LHCN-M2 (cell line): ENCODE results near the gene MRPL47. TPM values are rescaled to one million over a fixed set of nuclear protein-coding genes. Genes with fewer than 3 reads are reported as not detected.
"Not testable (repeated sequence)": the region's sequence is repeated elsewhere in the genome, so short reads cannot be mapped to it uniquely, and the experiment has no call there.

Experiments
- DNase-seq: peaks from one replicate; pipeline ENCODE4 v3.0.0-alpha.2; 2012; ENCODE audit warnings: low read depth
- polyA plus RNA-seq: library from polyadenylated mRNA; unstranded; fragments of >200 nt; gene quantifications from one replicate; pipeline ENCODE4 v1.2.1, GENCODE V29; 2012; ENCODE audit warnings: missing spikeins
- total RNA-seq: library from RNA; depleted of rRNA; stranded (reverse); fragments of >200 nt; gene quantifications from 2 replicates; pipeline ENCODE4 v1.2.3, GENCODE V29; 2014; rRNA removed

MRPL47 gene
- total RNA-seq, result 33.8 and 41.8 TPM in 2 replicates
- polyA plus RNA-seq, result 43.4 TPM

DNA sequence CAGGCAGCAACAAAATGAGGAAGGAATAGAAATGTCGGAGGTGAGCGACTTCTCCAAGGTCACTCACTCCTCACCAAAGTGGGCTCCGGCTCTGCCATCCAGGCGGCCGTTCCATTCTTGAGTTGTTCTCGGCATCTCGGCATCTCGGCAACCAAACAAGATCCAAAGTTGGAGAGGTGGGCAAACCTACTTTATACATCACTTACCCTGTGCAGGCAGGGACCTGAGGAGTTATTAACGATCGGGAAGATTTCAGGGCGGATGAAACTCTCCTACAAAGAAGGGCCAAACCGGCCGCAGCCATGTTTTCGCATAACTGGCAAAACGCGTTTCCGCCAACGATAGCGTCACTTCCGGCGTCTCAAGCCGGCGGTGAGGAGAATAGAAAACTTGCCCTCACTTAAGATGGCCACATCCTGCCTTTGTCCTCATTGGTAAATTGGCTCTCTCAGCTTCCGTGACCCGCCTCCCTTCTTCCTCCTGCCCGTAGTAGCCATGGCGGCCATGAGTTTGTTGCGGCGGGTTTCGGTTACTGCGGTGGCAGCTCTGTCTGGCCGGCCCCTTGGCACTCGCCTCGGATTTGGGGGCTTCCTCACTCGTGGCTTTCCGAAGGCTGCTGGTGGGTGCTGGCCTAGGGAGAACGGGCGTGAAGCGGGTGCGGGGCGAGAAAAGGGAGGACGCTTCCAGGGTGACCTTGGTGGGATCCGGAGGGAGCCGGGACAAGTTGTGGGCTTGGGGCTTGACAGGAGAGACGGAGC lies at the start of gene MRPL47, which contains the start of gene NDUFB5:
Gene MRPL47 (minus strand): TSS at position 318 of the 758 bp plus-strand sequence. CDS start 14 bp downstream, at position 304.
Gene NDUFB5 (plus strand): TSS at position 474 of the 758 bp plus-strand sequence. CDS start 22 bp downstream, at position 496.
- DNase-seq, result peak; percentile 94

DNA sequence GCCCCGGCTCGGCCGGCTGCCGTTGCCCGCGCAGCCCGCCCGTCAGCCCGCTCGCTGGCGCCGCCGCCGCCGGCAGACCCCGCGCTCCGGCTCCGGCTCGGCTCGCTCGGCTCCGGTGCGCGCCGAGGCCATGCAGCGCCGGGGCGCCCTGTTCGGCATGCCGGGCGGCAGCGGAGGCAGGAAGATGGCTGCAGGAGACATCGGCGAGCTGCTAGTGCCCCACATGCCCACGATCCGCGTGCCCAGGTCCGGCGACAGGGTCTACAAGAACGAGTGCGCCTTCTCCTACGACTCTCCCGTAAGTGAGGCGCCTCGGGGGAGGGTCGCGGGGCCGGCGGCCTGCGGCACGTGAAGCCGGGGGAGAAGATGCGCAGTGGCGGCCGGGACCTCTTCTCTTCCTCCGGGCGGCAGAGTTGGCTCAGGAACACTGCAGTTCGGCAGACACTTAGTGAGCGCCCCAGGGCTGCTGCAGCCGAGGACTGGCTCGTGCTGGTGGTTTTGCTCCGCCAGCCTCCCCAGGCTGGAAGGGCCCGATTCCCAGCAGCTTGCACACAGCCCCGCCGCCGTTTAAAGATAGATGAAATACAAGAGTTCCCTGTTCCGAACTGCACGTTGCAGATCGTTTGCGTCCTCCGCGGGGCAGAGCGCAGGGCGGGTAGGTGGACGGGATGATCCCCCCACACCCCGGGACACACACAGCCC lies 48.8 kb upstream of the MRPL47 start:
- peak; percentile 77 for DNase-seq

DNA sequence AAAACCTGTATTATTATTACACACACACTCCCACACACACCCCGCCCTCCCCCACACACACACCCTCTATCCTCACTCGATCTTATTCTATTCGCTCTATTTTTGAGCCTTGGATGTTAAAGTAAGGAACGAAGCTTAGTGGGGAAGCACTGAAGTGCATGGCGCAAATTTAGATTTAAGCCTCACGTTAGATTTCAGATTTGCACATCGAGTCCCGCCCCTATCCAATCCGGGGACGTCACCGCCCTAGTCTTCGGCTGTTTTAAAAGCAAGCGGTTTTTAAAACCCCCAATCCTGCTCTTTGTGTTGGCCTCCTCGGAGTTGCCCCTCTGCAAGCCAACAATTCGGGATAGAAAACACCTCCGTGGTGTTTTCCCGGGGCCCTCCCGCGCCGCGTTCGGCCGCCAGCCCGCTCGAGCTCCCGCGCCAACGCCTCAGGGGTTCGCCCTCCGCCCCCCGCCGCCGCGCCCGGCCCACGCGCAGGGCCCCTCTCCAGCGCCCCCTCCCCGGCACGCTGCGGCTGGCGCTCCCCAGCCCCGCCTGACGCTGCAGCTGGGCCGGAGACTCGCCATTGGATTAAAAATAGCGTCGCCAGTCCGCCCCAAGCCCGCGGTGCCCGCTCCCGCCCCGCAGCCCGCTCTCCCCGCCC lies 48.1 kb upstream of the MRPL47 start, which contains the start of gene USP13:
Gene USP13 (plus strand): TSS at position 594 of the 649 bp plus-strand sequence. CDS start 186 bp downstream, outside the sequence.
- DNase-seq, result peak; percentile 89

DNA sequence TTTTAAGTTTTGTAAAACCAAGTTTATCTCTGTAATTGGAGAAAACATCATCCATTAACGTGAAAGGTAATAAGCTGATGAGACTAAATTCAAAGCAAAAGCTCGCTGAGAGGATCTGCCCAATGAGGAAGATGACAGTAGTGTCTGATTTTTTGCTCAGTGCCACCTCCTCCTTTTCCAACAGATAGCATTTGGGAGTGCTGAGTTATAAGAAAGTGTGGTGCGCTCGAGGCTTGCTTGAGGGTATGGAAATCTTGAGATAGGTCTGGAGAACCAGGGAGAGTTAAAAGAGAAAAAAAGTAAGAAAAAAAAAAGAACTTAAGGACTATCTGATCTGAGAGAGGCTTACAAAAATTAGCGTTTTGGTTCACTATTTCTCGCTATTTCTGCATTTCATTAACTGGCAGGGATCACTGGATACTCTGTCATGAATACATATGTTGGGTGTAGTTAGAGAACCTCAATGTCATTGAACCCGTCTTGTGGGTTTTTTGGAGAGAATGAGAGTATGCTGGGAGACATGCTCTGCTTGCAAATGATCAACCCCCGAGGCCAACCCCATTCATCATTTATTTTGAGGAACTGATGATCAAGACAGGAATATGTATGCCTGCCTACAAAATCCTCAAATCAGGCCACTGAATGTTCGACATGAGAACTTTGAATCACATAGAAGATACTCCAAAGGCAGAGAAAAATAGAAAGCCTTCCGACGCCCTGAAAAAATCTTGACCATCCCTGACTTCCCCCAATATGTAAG lies 47.4 kb upstream of the MRPL47 start:
- DNase-seq, result peak; percentile 9

DNA sequence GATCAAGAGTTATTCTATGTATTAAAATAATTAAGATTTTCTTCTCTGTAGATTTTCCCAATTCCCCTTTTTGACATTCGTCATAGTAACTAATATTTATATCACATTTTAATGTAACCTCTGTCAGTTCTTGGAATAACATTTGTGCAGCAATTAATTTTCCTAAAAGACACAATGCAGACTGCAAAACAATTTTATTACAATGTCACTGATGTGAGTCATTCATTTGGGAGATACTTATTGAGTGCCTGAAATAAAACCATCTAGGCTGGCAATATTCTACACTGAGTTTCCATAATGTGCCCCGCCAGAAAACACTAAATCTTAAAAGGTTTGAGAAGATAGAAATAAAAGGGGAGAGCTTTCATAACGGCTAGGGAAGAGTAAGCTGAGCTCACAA lies 41.7 kb upstream of the MRPL47 start:
- DNase-seq, result peak; percentile 10

DNA sequence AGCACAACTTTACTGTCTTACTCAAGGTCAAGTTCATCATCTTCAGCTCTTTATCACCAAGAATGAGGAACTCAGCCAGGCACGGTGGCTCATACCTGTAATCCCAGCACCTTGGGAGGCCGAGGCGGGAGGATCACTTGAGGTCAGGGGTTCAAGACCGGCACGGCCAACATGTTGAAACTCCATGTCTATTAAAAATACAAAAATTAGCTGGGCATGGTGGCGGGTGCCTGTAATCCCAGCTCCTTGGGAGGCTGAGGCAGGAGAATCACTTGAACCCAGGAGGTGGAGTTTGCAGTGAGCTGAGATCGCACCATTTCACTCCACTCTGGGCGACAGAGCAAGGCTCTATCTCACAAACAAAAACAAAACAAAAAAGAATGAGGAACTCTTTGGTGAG lies 39.4 kb upstream of the MRPL47 start:
- DNase-seq, result not testable (repeated sequence)

DNA sequence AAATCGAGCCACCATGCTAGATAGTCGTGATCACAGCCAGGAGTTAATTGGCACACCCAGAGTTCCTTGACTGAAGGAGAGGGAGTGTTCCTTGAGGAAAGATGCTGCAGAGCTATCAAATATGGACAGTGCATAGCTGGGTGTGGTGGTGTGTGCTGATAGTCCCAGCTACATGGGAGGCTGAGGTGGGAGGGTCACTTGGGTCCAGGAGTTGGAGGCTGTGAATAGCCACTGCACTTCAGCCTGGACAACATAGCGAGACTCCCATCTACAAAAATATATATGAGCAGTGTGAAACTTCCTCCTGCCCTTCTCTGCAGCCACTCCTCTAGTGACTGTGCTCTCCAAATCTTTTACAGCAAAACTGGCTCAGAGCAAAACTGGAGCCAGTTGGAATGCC lies 38.4 kb upstream of the MRPL47 start:
- no peak for DNase-seq

DNA sequence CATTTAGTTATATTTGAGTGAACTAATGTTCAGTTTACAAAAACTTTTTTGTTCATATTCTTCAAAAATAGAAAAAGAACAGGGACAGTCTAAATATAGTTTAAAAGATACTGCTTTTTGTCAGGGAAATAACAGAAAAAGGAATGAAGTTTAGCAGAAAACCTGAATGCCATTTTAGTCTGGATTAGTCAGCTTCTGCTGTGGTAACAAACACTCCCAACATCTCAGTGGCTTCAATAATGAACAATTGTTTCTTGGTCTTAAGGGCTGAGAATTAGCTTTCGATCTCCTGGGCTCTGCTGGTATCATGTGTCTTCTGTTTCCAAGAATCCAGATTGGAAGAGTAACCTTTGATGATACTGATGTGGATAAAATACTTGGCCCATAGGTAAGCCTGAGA lies 36.0 kb upstream of the MRPL47 start:
- no peak for DNase-seq

DNA sequence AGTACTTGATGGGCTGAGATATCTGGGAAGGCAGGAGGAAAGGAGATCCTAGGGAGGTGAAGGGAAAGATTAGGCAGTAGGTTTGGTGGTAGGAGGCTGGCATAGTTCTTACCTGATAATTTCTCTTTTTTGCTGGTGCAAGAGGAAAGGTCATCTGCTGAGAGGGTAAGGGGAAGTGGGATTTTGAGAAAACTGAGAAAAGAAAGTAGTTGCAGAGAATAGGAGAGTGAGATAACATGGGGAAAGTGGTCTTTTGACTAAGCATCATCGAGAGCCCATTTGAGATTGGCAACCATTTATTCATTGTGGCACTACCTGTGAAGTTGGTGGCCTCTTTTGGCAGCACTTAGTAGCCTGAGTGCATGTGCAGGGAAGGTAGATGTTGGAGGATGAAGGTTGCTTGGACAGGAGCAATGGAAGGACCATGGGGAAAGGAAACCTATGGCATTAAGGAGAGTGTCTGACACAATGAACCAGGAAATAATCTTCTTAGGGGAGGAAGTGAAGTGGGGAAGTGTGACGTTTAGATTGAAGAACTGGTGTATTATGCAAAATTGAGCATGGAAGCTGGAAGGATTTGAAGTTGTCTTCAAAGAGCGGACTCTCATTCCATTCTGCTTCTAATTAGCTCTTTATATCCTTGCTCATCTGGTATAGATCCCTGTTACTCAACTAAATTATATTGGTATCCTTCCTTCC lies 26.5 kb upstream of the MRPL47 start:
- no peak for DNase-seq

DNA sequence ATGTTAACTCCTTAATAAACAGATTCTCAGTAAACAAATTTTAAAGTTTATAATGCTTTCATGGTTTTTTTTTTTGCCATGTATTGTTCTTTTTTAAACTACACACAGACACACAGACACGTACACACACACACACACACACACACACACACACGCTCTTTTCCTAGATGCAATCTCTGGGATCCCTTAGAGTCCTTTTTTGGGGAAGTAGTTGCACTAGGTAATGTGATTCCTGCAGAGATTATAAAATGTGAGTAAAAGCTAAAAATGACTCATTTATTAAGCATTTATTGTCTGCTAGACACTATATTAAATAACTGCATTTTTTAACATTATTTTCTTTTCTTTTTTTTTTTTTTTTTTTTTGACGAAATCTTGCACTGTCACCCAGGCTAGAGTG lies 20.0 kb upstream of the MRPL47 start:
- DNase-seq, result peak; percentile 46

DNA sequence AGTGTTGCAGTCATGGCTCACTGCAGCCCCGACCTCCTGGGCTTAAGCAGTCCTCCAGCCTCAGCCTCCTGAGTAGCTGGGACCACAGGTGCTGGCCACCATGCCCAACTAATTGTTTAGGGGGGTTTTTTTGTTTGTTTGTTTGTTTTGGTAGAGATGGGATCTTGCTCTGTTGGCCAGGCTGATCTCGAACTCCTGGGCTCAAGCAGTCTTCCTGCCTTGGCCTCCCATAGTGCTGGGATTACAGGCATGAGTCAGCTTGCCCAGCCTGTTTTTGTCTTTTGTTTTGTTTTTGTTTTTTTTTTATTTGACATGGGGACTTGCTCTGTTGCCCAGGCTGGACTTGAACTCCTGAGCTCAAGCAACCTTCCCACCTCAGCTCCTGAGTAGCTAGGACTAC lies 17.6 kb upstream of the MRPL47 start:
- no peak for DNase-seq

DNA sequence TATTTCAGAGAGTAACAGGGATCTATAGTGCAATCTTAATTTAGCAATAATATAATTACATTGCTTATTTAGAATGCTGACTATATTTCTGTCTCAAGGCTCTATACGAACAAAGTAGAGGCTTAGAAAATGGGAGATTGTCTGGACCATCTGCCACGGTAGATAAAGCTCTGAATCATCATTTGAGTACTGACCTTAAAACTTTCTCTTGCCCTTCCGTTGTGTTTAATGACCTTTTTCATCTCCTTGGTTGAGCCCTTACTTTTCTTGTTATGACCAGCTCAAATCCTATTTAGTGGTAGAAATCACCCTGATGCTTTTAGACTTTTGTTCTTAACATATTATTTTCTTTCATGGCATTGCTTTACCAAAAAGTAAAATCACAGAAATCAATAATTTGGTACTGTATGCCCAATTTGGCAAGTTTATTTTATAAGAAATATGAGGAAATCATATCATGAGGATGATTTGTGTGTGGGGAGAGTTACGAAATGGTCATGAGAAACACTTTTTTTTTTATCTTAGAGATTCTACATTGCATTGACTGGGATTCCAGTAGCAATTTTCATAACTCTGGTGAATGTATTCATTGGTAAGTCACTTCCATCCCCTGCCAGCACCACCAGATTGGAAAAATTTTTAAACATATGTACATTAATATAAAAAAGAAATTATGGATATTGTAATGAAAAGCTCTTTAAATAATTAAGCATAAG lies 11.2 kb upstream of the MRPL47 start:
- DNase-seq, result peak; percentile 58

DNA sequence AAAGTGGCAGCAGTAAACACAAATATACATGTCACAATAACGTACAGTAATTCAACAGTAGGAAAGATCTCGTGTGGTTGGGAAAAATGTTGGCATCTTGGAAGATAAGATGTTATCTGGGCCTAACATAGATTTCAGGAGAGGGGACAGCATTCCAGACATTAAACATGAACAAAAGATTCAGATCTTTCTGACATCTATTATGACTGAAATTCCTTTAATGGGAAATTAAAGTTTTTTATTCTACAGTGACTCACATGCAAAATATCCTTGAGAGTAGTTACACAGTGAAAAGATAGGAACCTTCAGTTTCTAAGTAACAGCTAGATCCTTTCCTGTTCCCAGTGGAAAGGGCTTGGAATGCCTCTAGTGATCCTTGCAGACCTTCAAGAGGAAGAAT lies 9.4 kb upstream of the MRPL47 start:
- DNase-seq, result peak; percentile 45

DNA sequence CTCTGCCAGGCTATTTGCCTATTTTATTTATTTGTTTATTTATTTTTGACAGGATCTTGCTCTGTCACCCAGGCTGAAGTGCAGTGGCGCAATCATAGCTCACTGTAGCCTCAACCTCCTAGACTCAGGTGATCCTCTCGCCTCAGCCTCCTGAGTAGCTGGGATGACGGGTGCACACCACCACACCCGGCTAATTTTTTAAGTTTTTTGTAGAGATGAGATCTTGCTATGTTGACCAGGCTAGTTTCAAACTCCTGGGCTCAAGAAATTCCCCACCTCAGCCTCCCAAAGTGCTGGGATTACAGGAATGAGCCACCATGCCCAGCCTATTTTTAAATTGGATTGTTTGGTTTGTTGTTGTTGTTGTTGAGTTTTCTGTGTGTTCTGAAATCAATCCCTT lies 5.6 kb upstream of the MRPL47 start:
- DNase-seq, result no peak

DNA sequence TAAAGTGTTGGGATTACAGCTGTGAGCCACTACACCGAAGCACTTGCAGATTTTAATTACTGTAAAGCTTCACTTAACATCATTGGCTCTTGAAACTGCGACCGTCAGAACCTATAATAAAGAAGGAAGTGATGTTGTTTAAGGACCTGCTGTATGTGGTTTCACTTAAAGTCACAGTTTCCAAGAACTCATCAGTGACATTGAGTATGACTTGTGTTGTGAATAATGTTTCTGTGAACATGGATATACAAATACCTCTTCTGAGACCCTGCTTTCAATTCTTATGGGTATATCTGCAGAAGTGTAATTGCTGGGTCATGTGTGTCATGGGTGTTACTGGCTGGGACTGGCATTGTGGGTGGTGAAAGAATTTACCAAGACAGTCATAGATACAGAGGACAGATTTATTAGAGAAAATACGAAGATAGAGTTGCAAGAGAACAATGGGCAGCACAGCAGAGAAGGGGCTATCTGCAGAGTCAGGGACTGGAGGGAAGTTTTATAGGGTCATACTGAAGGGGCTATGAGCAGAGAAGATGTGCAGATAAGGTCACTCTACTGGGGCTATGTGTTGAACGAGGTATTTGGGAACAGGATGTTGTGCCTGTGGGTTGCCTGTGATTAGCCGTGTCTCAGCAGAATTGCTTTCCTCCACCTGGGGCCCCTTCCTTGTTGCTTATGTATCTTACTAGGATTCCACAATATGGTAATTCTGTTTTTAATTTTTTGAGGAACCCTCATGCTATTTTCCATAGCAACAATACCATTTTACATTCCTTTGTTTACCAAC lies 4.7 kb upstream of the MRPL47 start:
- no peak for DNase-seq

DNA sequence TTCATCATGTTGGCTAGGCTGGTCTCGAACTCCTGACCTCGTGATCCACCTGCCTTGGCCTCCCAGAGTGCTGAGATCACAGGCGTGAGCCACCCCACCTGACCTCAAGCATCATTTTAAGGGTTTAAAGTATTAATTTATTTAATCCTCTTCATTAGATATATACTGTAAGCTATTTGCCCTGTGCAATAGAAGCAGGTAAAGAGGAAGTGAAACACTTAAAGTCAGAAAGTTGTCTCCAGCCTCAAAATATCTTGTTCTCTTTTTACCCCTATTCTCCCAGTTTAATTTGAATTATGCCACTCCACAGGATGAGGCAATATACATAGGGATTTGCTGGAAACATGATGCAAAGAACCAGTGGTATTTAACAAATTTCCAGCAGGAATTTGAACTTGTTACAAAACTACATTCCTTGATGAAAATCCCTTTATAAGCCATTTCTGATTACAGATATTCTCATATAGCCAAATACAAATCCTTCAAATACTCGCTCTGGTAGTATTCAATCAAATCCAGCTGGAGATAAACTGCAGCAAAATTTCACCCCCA lies 2.2 kb upstream of the MRPL47 start:
- DNase-seq, result no peak

DNA sequence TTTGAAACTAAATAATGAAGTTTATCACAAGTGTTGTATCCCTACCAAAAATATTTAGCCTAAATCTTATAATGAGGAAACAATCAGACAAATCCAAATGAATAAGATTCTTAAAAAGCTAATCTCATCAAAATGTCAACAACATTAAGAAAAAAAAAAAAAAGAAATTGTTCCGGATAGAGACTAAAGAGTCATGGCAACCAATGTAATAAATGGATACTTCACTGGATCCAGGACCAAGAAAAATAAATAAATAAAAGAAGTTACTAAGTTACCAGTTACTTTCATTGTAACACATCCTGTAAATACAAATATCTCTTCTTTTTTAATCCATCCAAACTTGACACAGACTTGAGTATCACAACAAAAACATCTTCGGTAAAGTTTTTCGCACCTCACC lies 607 bp downstream of the MRPL47 start:
- no peak for DNase-seq

DNA sequence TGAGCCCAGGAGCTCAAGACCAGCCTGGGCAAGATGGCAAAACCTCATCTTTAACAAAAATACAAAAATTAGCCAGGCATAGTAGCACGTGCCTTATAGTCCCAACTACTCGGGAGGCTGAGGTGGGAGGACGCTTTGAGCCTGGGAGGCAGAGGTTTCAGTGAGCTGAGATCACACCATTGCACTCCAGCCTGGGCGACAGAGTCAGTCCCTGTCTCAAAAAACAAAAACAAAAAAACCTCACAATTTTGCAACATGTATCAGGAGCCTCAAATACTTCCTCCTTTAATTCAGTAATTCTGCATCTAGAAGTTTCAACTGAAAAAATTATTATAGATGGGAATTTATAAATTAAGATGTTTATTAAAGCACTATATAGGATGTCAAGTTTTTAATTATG lies 1.1 kb downstream of the MRPL47 start:
- DNase-seq, result no peak

DNA sequence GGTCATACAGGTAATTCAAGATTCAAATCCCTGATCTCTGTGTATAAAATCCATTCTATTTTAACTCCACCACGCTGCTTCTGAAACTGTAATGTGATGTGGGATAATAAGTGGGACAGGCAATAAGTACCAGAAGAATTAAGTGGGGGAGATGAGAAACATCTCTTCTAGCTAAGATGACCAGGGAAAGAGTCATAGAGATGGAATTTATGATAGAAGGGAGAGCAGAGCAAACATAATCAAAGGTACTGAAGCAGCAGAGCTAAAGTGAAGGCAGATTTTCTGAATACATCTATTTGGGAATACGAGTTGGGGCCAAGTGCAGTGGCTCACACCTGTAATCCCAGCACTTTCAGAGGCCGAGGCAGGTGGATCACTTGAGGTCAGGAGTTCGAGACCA lies 4.9 kb downstream of the MRPL47 start:
- no peak for DNase-seq
